K562 (cell line): ENCODE measurements around the gene CUTA. TPM values are rescaled to one million over a fixed set of nuclear protein-coding genes. Genes with fewer than 3 reads are reported as not detected.
A peak's percentile ranks its signal among the peaks of the same experiment; 100 is the strongest.

Source experiments
- CBFA2T2 ChIP-seq: fragments of 450-650 bp; conservative IDR thresholded peaks from 2 replicates; pipeline ENCODE4 v1.6.1; 2017; ENCODE audit warnings: mild to moderate bottlenecking
- DDX20 ChIP-seq: fragments of 450-650 bp; IDR thresholded peaks from 2 replicates; pipeline ENCODE4 v1.6.1; 2016; ENCODE audit warnings: missing genetic modification characterization, low read depth, mild to moderate bottlenecking, missing compliant biosample characterization, moderate library complexity
- HNRNPK ChIP-seq: fragments of 200-400 bp; formaldehyde crosslinking; IDR thresholded peaks from one replicate; pipeline ENCODE4 v1.6.1; 2018; ENCODE audit warnings: mild to moderate bottlenecking, low read depth, low read length; ENCODE audit not compliant: poor library complexity, severe bottlenecking
- NFRKB ChIP-seq: fragments of 450-650 bp; IDR thresholded peaks from 2 replicates; pipeline ENCODE4 v1.6.1; 2016; ENCODE audit warnings: low read depth
- PBX2 ChIP-seq, 2 experiments: IDR thresholded peaks in 1 of 2; conservative IDR thresholded peaks in 1 of 2; 2 replicates each; pipeline ENCODE4 v1.6.1; 2016; ENCODE audit warnings: low read depth in 2 of 2, mild to moderate bottlenecking in 1 of 2, missing compliant biosample characterization in 1 of 2, missing genetic modification characterization in 1 of 2, moderate library complexity in 1 of 2
- SIRT6 ChIP-seq: IDR thresholded peaks from one replicate; pipeline ENCODE4 v1.6.1; 2012; ENCODE audit warnings: low read depth, mild to moderate bottlenecking, control low read depth, inconsistent platforms, low read length, moderate library complexity
- SLC30A9 ChIP-seq: fragments of 250-450 bp; sonication (Bioruptor Pico); IDR thresholded peaks from 2 replicates; pipeline ENCODE4 v1.8.0; 2022; ENCODE audit warnings: mild to moderate bottlenecking, moderate library complexity
- TAF15 ChIP-seq: fragments of 200-400 bp; formaldehyde crosslinking; IDR thresholded peaks from 2 replicates; pipeline ENCODE4 v1.6.1; 2017; ENCODE audit warnings: mild to moderate bottlenecking, low read depth, low read length, moderate library complexity
- ZBTB1 ChIP-seq: sonication (generic); formaldehyde crosslinking; IDR thresholded peaks from 2 replicates; pipeline ENCODE4 v1.8.1; 2023; ENCODE audit warnings: missing genetic modification reagents, low read depth, mild to moderate bottlenecking, borderline replicate concordance
- ZBTB33 ChIP-seq: sonication (generic); formaldehyde crosslinking; IDR thresholded peaks from 2 replicates; pipeline ENCODE4 v1.8.1; 2023; ENCODE audit warnings: mild to moderate bottlenecking, missing genetic modification reagents
- ZNF121 ChIP-seq: sonication (generic); formaldehyde crosslinking; conservative IDR thresholded peaks from 2 replicates; pipeline ENCODE4 v1.8.0; 2022; ENCODE audit warnings: missing genetic modification reagents
- ZNF407 ChIP-seq: fragments of 450-650 bp; IDR thresholded peaks from 2 replicates; pipeline ENCODE4 v1.6.1; 2016; ENCODE audit warnings: low read depth
- ZNF644 ChIP-seq: fragments of 200-800 bp; sonication (Bioruptor generic); IDR thresholded peaks from 2 replicates; pipeline ENCODE4 v1.6.1; 2016; ENCODE audit warnings: low read depth, missing genetic modification characterization, missing compliant biosample characterization
- ZZZ3 ChIP-seq: fragments of 450-650 bp; IDR thresholded peaks from 2 replicates; pipeline ENCODE4 v1.6.1; 2016; ENCODE audit warnings: antibody characterized with exemption, mild to moderate bottlenecking, moderate library complexity
- polyA plus RNA-seq, 8 experiments: library from polyadenylated mRNA; depleted of rRNA in 4 of 8; stranded (reverse) in 5 of 8; unstranded in 3 of 8; fragments of >200 nt; fragmentation: Nextera tagmentation in 2 of 8; fragmentation: Illumina TruSeq in 1 of 8; extraction: Ambion mirVana in 2 of 8; extraction: Trizol in 1 of 8; gene quantifications; 2 replicates each; pipeline versions ENCODE4 v1.2.1 to v1.2.3, GENCODE V29; 2011 to 2014; ENCODE audit warnings: inconsistent platforms in 1 of 8, missing spikeins in 1 of 8
- total RNA-seq, 7 experiments: library from RNA; depleted of rRNA in 6 of 7; stranded (reverse); fragments of >200 nt in 6 of 7; fragmentation: Illumina TruSeq in 2 of 7; extraction: Trizol in 2 of 7; gene quantifications; 2 replicates each; pipeline versions ENCODE4 v1.2.1 to v1.2.3, GENCODE V29; 2011 to 2021; ENCODE audit warnings: low replicate concordance in 1 of 7

CUTA gene
- total and polyA plus RNA-seq, 9 of the 15 experiments (the other 6 are each of a cell fraction or from before 2014, with no cell fraction given): 166 to 682 (median 310) TPM

GRCh38 chr6:33428224-33428965, 10.5 kb upstream of the CUTA start (continued):
- TF ChIP-seq ZNF407 (no peak), SLC30A9 (no peak), ZZZ3 (no peak), ZBTB33 (peak; percentile 93), NFRKB (peak; percentile 59; the same call in 1 of the 2 replicates), HNRNPK (no peak), ZNF644 (tag) (no peak), SIRT6 (no peak), ZBTB1 (peak; percentile 96), CBFA2T2 (peak; percentile 54), DDX20 (tag) (no peak), PBX2 (CRISPR knock-in tag; IDR thresholded peaks at IDR 0.05; ENCODE audit: low read depth) (no peak), PBX2 (tag; conservative IDR thresholded peaks at IDR 0.05; ENCODE audit: low read depth) (no peak), ZNF121 (peak; percentile 55), TAF15 (no peak)
